SK-N-SH (cell line): ENCODE measurements around the gene ERVH48-1. TPM values are rescaled to one million over a fixed set of nuclear protein-coding genes. Genes with fewer than 3 reads are reported as not detected.

ENCODE experiments used
- CTCF ChIA-PET: fragments of 300-600, 350-600 bp; formaldehyde crosslinking; extraction: SDS; loops from one replicate; lab custom pipeline; 2021; lab: Yijun Ruan, JAX
- POLR2A ChIA-PET: fragments of 350-600 bp; sonication (Branson Sonifier 250); formaldehyde crosslinking; extraction: SDS; loops from one replicate; lab custom pipeline; 2020; ENCODE audit warnings: antibody characterized with exemption, inconsistent platforms; lab: Yijun Ruan, JAX
- DNase-seq: peaks from one replicate; pipeline ENCODE4 v3.0.0; 2012
- H2AFZ ChIP-seq: fragments of 200-600 bp; sonication (generic); 2 replicates; pipeline ENCODE4 v1.8.1; 2016; ENCODE audit warnings: antibody characterized with exemption, mild to moderate bottlenecking, low read depth
- H3F3A ChIP-seq: fragments of 200-600 bp; sonication (generic); replicated peaks from 2 replicates; pipeline ENCODE3; 2016; ENCODE audit warnings: antibody characterized with exemption, mild to moderate bottlenecking; ENCODE audit not compliant: insufficient read depth
- H3K27ac ChIP-seq, 2 experiments: fragments of 200-500 bp in 1 of 2; fragments of 200-600 bp in 1 of 2; sonication (Bioruptor generic) in 1 of 2; sonication (generic), shearing (Covaris generic) in 1 of 2; 2 replicates each; pipeline versions ENCODE4 v1.5.1 to v1.6.1; 2014 to 2016; ENCODE audit warnings: low read depth in 2 of 2, inconsistent platforms in 1 of 2, low read length in 1 of 2, mild to moderate bottlenecking in 1 of 2, mixed read lengths in 1 of 2
- H3K27me3 ChIP-seq: fragments of 200-600 bp; sonication (generic), shearing (Covaris generic); 2 replicates; pipeline ENCODE4 v1.6.1; 2016; ENCODE audit warnings: mixed run types; ENCODE audit not compliant: insufficient read depth
- H3K36me3 ChIP-seq, 2 experiments: fragments of 200-500 bp in 1 of 2; fragments of 200-600 bp in 1 of 2; sonication (Bioruptor generic) in 1 of 2; sonication (generic) in 1 of 2; replicated peaks in 1 of 2; 2 replicates each; pipeline versions ENCODE3 to v1.5.1; 2014 to 2016; ENCODE audit warnings: low read length in 1 of 2, mild to moderate bottlenecking in 1 of 2; ENCODE audit not compliant: insufficient read depth in 2 of 2, control insufficient read depth in 1 of 2
- H3K4me1 ChIP-seq, 2 experiments: fragments of 200-500 bp in 1 of 2; fragments of 200-600 bp in 1 of 2; sonication (Bioruptor generic) in 1 of 2; sonication (generic), shearing (Covaris generic) in 1 of 2; 2 replicates each; pipeline versions ENCODE4 v1.5.1 to v1.6.1; 2014 to 2016; ENCODE audit warnings: low read depth in 1 of 2, low read length in 1 of 2, mixed run types in 1 of 2; ENCODE audit not compliant: insufficient read depth in 2 of 2, control insufficient read depth in 1 of 2
- H3K4me2 ChIP-seq: fragments of 200-600 bp; sonication (generic), shearing (Covaris generic); 2 replicates; pipeline ENCODE4 v1.6.1; 2017; ENCODE audit warnings: mixed run types
- H3K4me3 ChIP-seq, 2 experiments: fragments of 200-500 bp in 1 of 2; fragments of 200-600 bp in 1 of 2; sonication (Bioruptor generic) in 1 of 2; sonication (generic), shearing (Covaris generic) in 1 of 2; 2 replicates each; pipeline versions ENCODE4 v1.5.1 to v1.8.1; 2014 to 2016; ENCODE audit warnings: low read depth in 2 of 2, inconsistent platforms in 1 of 2, low read length in 1 of 2, mild to moderate bottlenecking in 1 of 2, mixed read lengths in 1 of 2, moderate library complexity in 1 of 2
- H3K79me2 ChIP-seq: fragments of 200-600 bp; sonication (generic); 2 replicates; pipeline ENCODE4 v1.8.1; 2017; ENCODE audit warnings: mild to moderate bottlenecking; ENCODE audit not compliant: insufficient read depth
- H3K9ac ChIP-seq: fragments of 200-600 bp; sonication (generic); 2 replicates; pipeline ENCODE4 v1.6.1; 2017; ENCODE audit warnings: mixed run types
- H3K9me2 ChIP-seq: fragments of 200-600 bp; sonication (generic); 2 replicates; pipeline ENCODE4 v1.6.1; 2017; ENCODE audit warnings: mixed run types
- H3K9me3 ChIP-seq: fragments of 200-600 bp; sonication (generic); 2 replicates; pipeline ENCODE4 v1.6.1; 2017; ENCODE audit warnings: mixed run types, mild to moderate bottlenecking, moderate library complexity
- H4K20me1 ChIP-seq: fragments of 200-600 bp; sonication (generic); 2 replicates; pipeline ENCODE4 v1.6.1; 2017; ENCODE audit warnings: mild to moderate bottlenecking, mixed run types; ENCODE audit not compliant: insufficient read depth
- EP300 ChIP-seq, 2 experiments: IDR thresholded peaks; 2 replicates each; pipeline versions ENCODE4 v1.4.0 to v1.6.1; 2012; ENCODE audit warnings: borderline replicate concordance in 1 of 2, low read depth in 1 of 2, low read length in 1 of 2
- EZH2phosphoT487 ChIP-seq: fragments of 200-600 bp; sonication (generic); IDR thresholded peaks from 2 replicates; pipeline ENCODE4 v1.6.1; 2017; ENCODE audit warnings: low read depth, mixed run types, mild to moderate bottlenecking, antibody characterized with exemption, moderate library complexity, borderline replicate concordance
- FOXJ3 ChIP-seq: sonication (generic); formaldehyde crosslinking; IDR thresholded peaks from 2 replicates; pipeline ENCODE4 v1.5.1; 2020; ENCODE audit warnings: mild to moderate bottlenecking, missing genetic modification reagents
- JUND ChIP-seq: IDR thresholded peaks from 2 replicates; pipeline ENCODE4 v1.4.0; 2012
- MXI1 ChIP-seq: IDR thresholded peaks from 2 replicates; pipeline ENCODE4 v1.6.1; 2012; ENCODE audit warnings: mild to moderate bottlenecking, low read depth, low read length, improper control_type of control experiment
- POLR2AphosphoS5 ChIP-seq: IDR thresholded peaks from 2 replicates; pipeline ENCODE4 v1.6.1; 2012; ENCODE audit warnings: low read depth, low read length
- RAD21 ChIP-seq: IDR thresholded peaks from 2 replicates; pipeline ENCODE4 v1.6.1; 2012; ENCODE audit warnings: mild to moderate bottlenecking, low read length
- REST ChIP-seq: IDR thresholded peaks from 2 replicates; pipeline ENCODE4 v1.6.1; 2012; ENCODE audit warnings: mild to moderate bottlenecking, low read depth, low read length, moderate library complexity
- RFX5 ChIP-seq: IDR thresholded peaks from 2 replicates; pipeline ENCODE4 v1.6.1; 2012; ENCODE audit warnings: mild to moderate bottlenecking, improper control_type of control experiment, low read length
- SMC3 ChIP-seq: IDR thresholded peaks from 2 replicates; pipeline ENCODE4 v1.6.1; 2012; ENCODE audit warnings: low read depth, low read length, improper control_type of control experiment
- TAF1 ChIP-seq: IDR thresholded peaks from 2 replicates; pipeline ENCODE4 v1.6.1; 2012; ENCODE audit warnings: low read depth, mild to moderate bottlenecking, low read length, moderate library complexity, borderline replicate concordance
- TEAD4 ChIP-seq: IDR thresholded peaks from 2 replicates; pipeline ENCODE4 v1.4.0; 2012; ENCODE audit warnings: mild to moderate bottlenecking, borderline replicate concordance; ENCODE audit not compliant: insufficient read depth
- ZBTB33 ChIP-seq: IDR thresholded peaks from 2 replicates; pipeline ENCODE4 v1.4.0; 2012; ENCODE audit warnings: low read depth, borderline replicate concordance
- WGBS: methylation state at CpG from one replicate; pipeline ENCODE4 v1.1.6; 2017; ENCODE audit warnings: low lambda C conversion rate; 5-methylcytosine and 5-hydroxymethylcytosine counted together
- polyA plus RNA-seq, 3 experiments: library from polyadenylated mRNA; depleted of rRNA; stranded (reverse); fragments of >200 nt; gene quantifications; 2 replicates each; pipeline ENCODE4 v1.2.3, GENCODE V29; 2012
- TF ChIP-seq, protein P1 (sequence below): fragments of 150-350 bp; IDR thresholded peaks from 2 replicates; pipeline ENCODE4 v1.6.1; 2016; ENCODE audit warnings: mild to moderate bottlenecking, low read depth, low read length

ERVH48-1 gene
- polyA plus RNA-seq, 1 of the 3 experiments (the other 2 are of a cell fraction) = not detected

DNA sequence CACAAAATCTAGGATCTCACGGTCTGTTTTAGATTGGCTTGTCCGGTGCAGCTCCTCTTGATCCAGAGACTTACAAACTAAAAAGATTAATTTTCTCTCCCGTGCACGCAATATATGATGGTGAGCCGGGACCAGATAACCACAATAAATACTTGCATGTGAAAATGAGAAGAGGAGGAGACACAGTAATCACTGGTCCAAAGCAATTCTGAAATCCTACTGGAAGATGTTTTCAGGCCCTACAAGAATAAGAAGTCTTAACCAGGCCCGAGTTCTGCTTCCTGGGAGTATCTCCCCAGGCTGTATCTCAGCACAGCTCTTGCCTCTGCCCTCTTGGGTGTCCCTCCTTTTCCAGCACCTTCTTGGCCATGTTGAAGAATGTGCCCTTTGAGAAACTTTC, 45.1 kb downstream of the ERVH48-1 start:
- Histone ChIP-seq H3K4me2 (peak overlapping the region; percentile 95), H3K27me3 (no peaks in the 10 kb centered on the region), H3F3A (no peaks in the 10 kb centered on the region), H3K36me3 (peaks cover 3 to 17% of the 10 kb centered on the region in 2 experiments), H3K9me2 (no peaks in the 10 kb centered on the region), H3K9me3 (no peaks in the 10 kb centered on the region), H3K27ac (peak overlapping the region in 1 of 2 experiments; percentile 88; a peak in 1 of 4 replicates), H3K4me3 (peak overlapping the region; percentile 85 to 88), H3K9ac (peak overlapping the region; percentile 77), H2AFZ (peak overlapping the region; percentile 80), H4K20me1 (0 out of 2 replicates have a peak, but pooled peaks cover 6% of the 10 kb centered on the region), H3K4me1 (peaks cover 6 to 9% of the 10 kb centered on the region in 2 experiments; a peak in 2 of 4 replicates), H3K79me2 (peaks cover 49% of the 10 kb centered on the region)
- CTCF ChIA-PET = no interaction called here
- TF ChIP-seq EZH2phosphoT487 (no peak), TAF1 (no peak), REST (no peak), JUND (no peak), RAD21 (no peak), MXI1 (no peak), EP300 (IDR thresholded peaks at IDR 0.05; ENCODE audit: borderline replicate concordance in 1 of 2, low read depth in 1 of 2, low read length in 1 of 2) (no peak), SMC3 (no peak), FOXJ3 (CRISPR knock-in tag) (no peak), TEAD4 (no peak), POLR2AphosphoS5 (no peak), ZBTB33 (no peak), RFX5 (no peak)
- TF ChIP-seq, protein P1, sequence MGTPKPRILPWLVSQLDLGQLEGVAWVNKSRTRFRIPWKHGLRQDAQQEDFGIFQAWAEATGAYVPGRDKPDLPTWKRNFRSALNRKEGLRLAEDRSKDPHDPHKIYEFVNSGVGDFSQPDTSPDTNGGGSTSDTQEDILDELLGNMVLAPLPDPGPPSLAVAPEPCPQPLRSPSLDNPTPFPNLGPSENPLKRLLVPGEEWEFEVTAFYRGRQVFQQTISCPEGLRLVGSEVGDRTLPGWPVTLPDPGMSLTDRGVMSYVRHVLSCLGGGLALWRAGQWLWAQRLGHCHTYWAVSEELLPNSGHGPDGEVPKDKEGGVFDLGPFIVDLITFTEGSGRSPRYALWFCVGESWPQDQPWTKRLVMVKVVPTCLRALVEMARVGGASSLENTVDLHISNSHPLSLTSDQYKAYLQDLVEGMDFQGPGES = no peak
- WGBS = 72% methylated on average over 6 of the region's 6 CpGs
- no peak for DNase-seq
- POLR2A ChIA-PET = no interaction called here
